Measurements from ENCODE around the gene PHF12.

DNA sequence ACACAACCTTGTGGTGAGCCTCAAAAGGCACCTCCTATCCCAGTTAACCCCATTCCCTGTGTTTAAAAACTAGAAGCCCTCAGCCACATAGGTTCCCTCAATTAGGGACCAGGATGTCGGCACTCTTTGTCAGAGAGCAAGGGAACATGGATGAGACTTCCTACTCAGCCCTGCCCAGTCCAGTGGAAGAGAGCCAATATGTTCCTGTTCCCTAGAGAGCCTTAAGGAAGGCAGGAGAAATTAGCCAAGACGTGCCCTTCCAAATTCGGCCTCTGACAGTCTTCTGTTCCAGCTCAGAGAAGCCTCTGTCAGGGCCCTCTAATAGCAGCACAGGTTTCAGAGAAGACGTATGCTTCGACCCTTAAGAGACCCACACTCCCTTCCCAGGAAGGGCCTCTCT, 33.9 kb downstream of the PHF12 start:
- TF ChIP-seq, protein P1, sequence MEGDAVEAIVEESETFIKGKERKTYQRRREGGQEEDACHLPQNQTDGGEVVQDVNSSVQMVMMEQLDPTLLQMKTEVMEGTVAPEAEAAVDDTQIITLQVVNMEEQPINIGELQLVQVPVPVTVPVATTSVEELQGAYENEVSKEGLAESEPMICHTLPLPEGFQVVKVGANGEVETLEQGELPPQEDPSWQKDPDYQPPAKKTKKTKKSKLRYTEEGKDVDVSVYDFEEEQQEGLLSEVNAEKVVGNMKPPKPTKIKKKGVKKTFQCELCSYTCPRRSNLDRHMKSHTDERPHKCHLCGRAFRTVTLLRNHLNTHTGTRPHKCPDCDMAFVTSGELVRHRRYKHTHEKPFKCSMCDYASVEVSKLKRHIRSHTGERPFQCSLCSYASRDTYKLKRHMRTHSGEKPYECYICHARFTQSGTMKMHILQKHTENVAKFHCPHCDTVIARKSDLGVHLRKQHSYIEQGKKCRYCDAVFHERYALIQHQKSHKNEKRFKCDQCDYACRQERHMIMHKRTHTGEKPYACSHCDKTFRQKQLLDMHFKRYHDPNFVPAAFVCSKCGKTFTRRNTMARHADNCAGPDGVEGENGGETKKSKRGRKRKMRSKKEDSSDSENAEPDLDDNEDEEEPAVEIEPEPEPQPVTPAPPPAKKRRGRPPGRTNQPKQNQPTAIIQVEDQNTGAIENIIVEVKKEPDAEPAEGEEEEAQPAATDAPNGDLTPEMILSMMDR (IDR thresholded peaks at IDR 0.05; ENCODE audit: low read depth, low read length, poor library complexity, severe bottlenecking), result no peak
- TF ChIP-seq EZH2phosphoT487 (IDR thresholded peaks at IDR 0.05; ENCODE audit: borderline replicate concordance, low read length), result no peak
